Measurements from ENCODE around the gene NALCN.

DNA sequence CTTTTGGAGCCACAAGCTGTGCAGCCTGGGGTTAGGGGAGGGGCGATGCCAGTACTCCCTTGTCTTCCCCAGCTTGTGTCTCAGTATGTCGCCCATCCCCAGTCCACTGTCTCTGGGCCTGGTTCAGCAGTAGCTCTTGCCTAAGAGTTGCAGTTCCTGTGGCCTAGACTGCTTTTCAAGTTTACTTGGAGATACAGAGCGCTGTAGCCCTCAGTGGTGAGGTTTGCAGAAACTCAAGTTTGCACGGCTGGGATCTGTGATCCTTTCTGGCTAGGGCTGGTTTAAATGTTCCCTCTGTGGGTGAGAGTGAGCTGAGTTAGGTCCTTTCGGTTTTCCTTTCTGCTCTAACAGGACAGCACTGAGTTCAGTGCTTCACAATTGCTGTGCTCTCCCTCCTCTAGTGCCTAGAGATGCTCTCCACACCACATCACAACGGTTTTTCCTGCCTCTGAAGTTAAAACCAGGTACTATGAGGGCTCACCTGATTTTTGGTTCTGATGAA is 381.1 kb downstream of the NALCN start:
- TF ChIP-seq POLR2A (IDR thresholded peaks at IDR 0.05) = no peak
- TF ChIP-seq, protein P1, sequence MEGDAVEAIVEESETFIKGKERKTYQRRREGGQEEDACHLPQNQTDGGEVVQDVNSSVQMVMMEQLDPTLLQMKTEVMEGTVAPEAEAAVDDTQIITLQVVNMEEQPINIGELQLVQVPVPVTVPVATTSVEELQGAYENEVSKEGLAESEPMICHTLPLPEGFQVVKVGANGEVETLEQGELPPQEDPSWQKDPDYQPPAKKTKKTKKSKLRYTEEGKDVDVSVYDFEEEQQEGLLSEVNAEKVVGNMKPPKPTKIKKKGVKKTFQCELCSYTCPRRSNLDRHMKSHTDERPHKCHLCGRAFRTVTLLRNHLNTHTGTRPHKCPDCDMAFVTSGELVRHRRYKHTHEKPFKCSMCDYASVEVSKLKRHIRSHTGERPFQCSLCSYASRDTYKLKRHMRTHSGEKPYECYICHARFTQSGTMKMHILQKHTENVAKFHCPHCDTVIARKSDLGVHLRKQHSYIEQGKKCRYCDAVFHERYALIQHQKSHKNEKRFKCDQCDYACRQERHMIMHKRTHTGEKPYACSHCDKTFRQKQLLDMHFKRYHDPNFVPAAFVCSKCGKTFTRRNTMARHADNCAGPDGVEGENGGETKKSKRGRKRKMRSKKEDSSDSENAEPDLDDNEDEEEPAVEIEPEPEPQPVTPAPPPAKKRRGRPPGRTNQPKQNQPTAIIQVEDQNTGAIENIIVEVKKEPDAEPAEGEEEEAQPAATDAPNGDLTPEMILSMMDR (IDR thresholded peaks at IDR 0.05) = no peak

Data from adrenal gland (tissue), 5 donors.